NOMO-1 treated with dmso at 0.1 percent for 144 hours (cell line): ENCODE data around the gene DNLZ.
A peak's percentile ranks its signal among the peaks of the same experiment; 100 is the strongest.
"Not testable (repeated sequence)": the region's sequence is repeated elsewhere in the genome, so short reads cannot be mapped to it uniquely, and the experiment has no call there.

ENCODE experiments used
- DNase-seq: peaks from one replicate; lab custom pipeline; 2025; ENCODE audit not compliant: unreplicated experiment; lab: John Stamatoyannopoulos, UW

The DNLZ gene

GRCh38 chr9:136363106-136363948 lies at the start of gene DNLZ:
Gene DNLZ, minus strand, starts transcription at chr9:136363744. Its CDS starts 30 bp downstream, at chr9:136363714.
- DNase-seq, result peak; percentile 90

GRCh38 chr9:136412962-136413361 lies 49.4 kb upstream of the DNLZ start:
- no peak for DNase-seq

GRCh38 chr9:136411378-136411777 lies 47.8 kb upstream of the DNLZ start:
- no peak for DNase-seq

- DNase-seq, result peak; percentile 94
These were observed 47.1 kb upstream of the DNLZ start, which contains the start of the genes ENTR1 and PMPCA for GRCh38 chr9:136410500-136411287. Gene ENTR1, minus strand, starts transcription at chr9:136410614. Its CDS starts 217 bp downstream, at chr9:136410397. Gene PMPCA, plus strand, starts transcription at chr9:136410658. Its CDS starts 11 bp downstream, at chr9:136410669.

- DNase-seq, result no peak
These were observed 46.3 kb upstream of the DNLZ start for GRCh38 chr9:136409557-136410455.

GRCh38 chr9:136407911-136408310 lies 44.4 kb upstream of the DNLZ start:
- DNase-seq, result no peak

GRCh38 chr9:136407061-136407460 lies 43.5 kb upstream of the DNLZ start:
- DNase-seq, result not testable (repeated sequence)

- DNase-seq, result not testable (repeated sequence)
These were observed 42.4 kb upstream of the DNLZ start for GRCh38 chr9:136405904-136406303.

- DNase-seq, result no peak
These were observed 41.9 kb upstream of the DNLZ start for GRCh38 chr9:136405481-136405880.

GRCh38 chr9:136404801-136405136 lies 41.2 kb upstream of the DNLZ start:
- DNase-seq, result no peak

GRCh38 chr9:136403915-136404800 lies 40.6 kb upstream of the DNLZ start:
- DNase-seq, result peak; percentile 19

- DNase-seq, result no peak
These were observed 40.0 kb upstream of the DNLZ start for GRCh38 chr9:136403538-136403914.

- DNase-seq, result no peak
These were observed 38.5 kb upstream of the DNLZ start for GRCh38 chr9:136402067-136402466.

GRCh38 chr9:136401173-136401922 lies 37.8 kb upstream of the DNLZ start:
- no peak for DNase-seq

GRCh38 chr9:136400038-136400834 lies 36.7 kb upstream of the DNLZ start, which contains the start of gene SNAPC4:
Gene SNAPC4, minus strand, starts transcription at chr9:136400170. Its CDS starts 1,742 bp downstream, at chr9:136398428.
- DNase-seq, result peak; percentile 89

- no peak for DNase-seq
These were observed 35.9 kb upstream of the DNLZ start for GRCh38 chr9:136399176-136400037.

GRCh38 chr9:136398286-136398685 lies 34.7 kb upstream of the DNLZ start:
- no peak for DNase-seq
